HepG2 (cell line): Measurements from ENCODE around the gene RLN3. TPM values are rescaled to one million over a fixed set of nuclear protein-coding genes. Genes with fewer than 3 reads are reported as not detected.

ENCODE experiments used
- ATF5 ChIP-seq: sonication (generic); formaldehyde crosslinking; IDR thresholded peaks from 2 replicates; pipeline ENCODE4 v1.4.0; 2020; ENCODE audit warnings: mild to moderate bottlenecking, low read depth, missing genetic modification reagents
- CENPT ChIP-seq: sonication (generic); formaldehyde crosslinking; IDR thresholded peaks from 2 replicates; pipeline ENCODE4 v1.8.0; 2022; ENCODE audit warnings: low read depth, mild to moderate bottlenecking, moderate library complexity, missing genetic modification reagents
- CREB1 ChIP-seq, 2 experiments: fragments of 450-650 bp in 1 of 2; IDR thresholded peaks; 2 replicates each; pipeline ENCODE4 v1.6.1; 2016 to 2017; ENCODE audit warnings: control low read depth in 1 of 2, mild to moderate bottlenecking in 1 of 2, missing compliant biosample characterization in 1 of 2, missing genetic modification characterization in 1 of 2
- FOXO1 ChIP-seq: sonication (generic); formaldehyde crosslinking; IDR thresholded peaks from 2 replicates; pipeline ENCODE4 v1.4.0; 2020; ENCODE audit warnings: missing genetic modification reagents
- FOXP4 ChIP-seq: sonication (generic); formaldehyde crosslinking; IDR thresholded peaks from 2 replicates; pipeline ENCODE4 v1.4.0; 2020; ENCODE audit warnings: missing genetic modification reagents
- GABPA ChIP-seq, 2 experiments: IDR thresholded peaks; 2 replicates each; pipeline ENCODE4 v1.6.1; 2011 to 2016; ENCODE audit warnings: low read depth in 2 of 2, low read length in 1 of 2, missing biosample characterization in 1 of 2, missing genetic modification characterization in 1 of 2
- GATAD1 ChIP-seq: IDR thresholded peaks from 2 replicates; pipeline ENCODE4 v1.6.1; 2016; ENCODE audit warnings: missing genetic modification reagents, missing compliant biosample characterization
- GRHL1 ChIP-seq: sonication (generic); formaldehyde crosslinking; conservative IDR thresholded peaks from 2 replicates; pipeline ENCODE4 v1.8.0; 2022; ENCODE audit warnings: missing genetic modification reagents
- IRF2 ChIP-seq: IDR thresholded peaks from 2 replicates; pipeline ENCODE4 v1.6.1; 2018; ENCODE audit warnings: missing genetic modification reagents, missing compliant biosample characterization
- JUND ChIP-seq: sonication (generic); formaldehyde crosslinking; IDR thresholded peaks from 2 replicates; pipeline ENCODE4 v1.8.0; 2022; ENCODE audit warnings: mild to moderate bottlenecking, missing genetic modification reagents
- KAT2B ChIP-seq: fragments of 150-350 bp; IDR thresholded peaks from 2 replicates; pipeline ENCODE4 v1.6.1; 2014; ENCODE audit warnings: low read depth, low read length, borderline replicate concordance
- KLF9 ChIP-seq: IDR thresholded peaks from 2 replicates; pipeline ENCODE4 v1.6.1; 2016; ENCODE audit warnings: low read depth
- NFATC3 ChIP-seq: sonication (generic); formaldehyde crosslinking; IDR thresholded peaks from 2 replicates; pipeline ENCODE4 v1.5.1; 2020; ENCODE audit warnings: mild to moderate bottlenecking, missing genetic modification reagents
- NFYC ChIP-seq: IDR thresholded peaks from 2 replicates; pipeline ENCODE4 v1.6.1; 2016; ENCODE audit warnings: missing genetic modification reagents, missing compliant biosample characterization
- PBX3 ChIP-seq: sonication (generic); formaldehyde crosslinking; IDR thresholded peaks from 2 replicates; pipeline ENCODE4 v1.8.1; 2023; ENCODE audit warnings: missing genetic modification reagents, inconsistent platforms, borderline replicate concordance
- RFXANK ChIP-seq: IDR thresholded peaks from 2 replicates; pipeline ENCODE4 v1.6.1; 2016
- SALL2 ChIP-seq: sonication (generic); formaldehyde crosslinking; IDR thresholded peaks from 2 replicates; pipeline ENCODE4 v1.8.1; 2023; ENCODE audit warnings: mild to moderate bottlenecking, missing genetic modification reagents, inconsistent platforms
- SNAPC5 ChIP-seq: sonication (generic); formaldehyde crosslinking; IDR thresholded peaks from 2 replicates; pipeline ENCODE4 v1.8.1; 2023; ENCODE audit warnings: mild to moderate bottlenecking, missing genetic modification reagents, borderline replicate concordance
- TBL1XR1 ChIP-seq: fragments of 150-350 bp; IDR thresholded peaks from 2 replicates; pipeline ENCODE4 v1.6.1; 2014; ENCODE audit warnings: borderline replicate concordance, low read length; ENCODE audit not compliant: partially characterized antibody
- TFDP1 ChIP-seq: IDR thresholded peaks from 2 replicates; pipeline ENCODE4 v1.6.1; 2016; ENCODE audit warnings: missing compliant biosample characterization, missing genetic modification reagents, borderline replicate concordance
- TP53 ChIP-seq: sonication (generic); formaldehyde crosslinking; conservative IDR thresholded peaks from 2 replicates; pipeline ENCODE4 v1.4.0; 2020; ENCODE audit warnings: missing genetic modification reagents
- ZNF414 ChIP-seq: sonication (generic); formaldehyde crosslinking; IDR thresholded peaks from 2 replicates; pipeline ENCODE4 v1.5.0; 2020; ENCODE audit warnings: missing genetic modification reagents
- ZNF672 ChIP-seq: sonication (generic); formaldehyde crosslinking; IDR thresholded peaks from 2 replicates; pipeline ENCODE4 v1.8.1; 2022; ENCODE audit warnings: missing genetic modification reagents
- polyA plus RNA-seq, 8 experiments: library from polyadenylated mRNA; depleted of rRNA in 3 of 8; stranded (reverse) in 7 of 8; unstranded in 1 of 8; fragments of >200 nt; fragmentation: Illumina TruSeq in 4 of 8; extraction: Trizol in 4 of 8; gene quantifications; 2 replicates each; pipeline versions ENCODE4 v1.2.1 to v1.2.3, GENCODE V29; 2011 to 2016; ENCODE audit warnings: low read depth in 4 of 8, missing spikeins in 1 of 8, mixed read lengths in 1 of 8; ENCODE audit not compliant: insufficient read depth in 1 of 8
- total RNA-seq, 5 experiments: library from RNA; depleted of rRNA; stranded (reverse); fragments of >200 nt; fragmentation: Illumina TruSeq; extraction: Trizol; gene quantifications; 2 replicates each; pipeline ENCODE4 v1.2.3, GENCODE V29; 2016; ENCODE audit warnings: low read depth in 1 of 5

RLN3 gene
- total and polyA plus RNA-seq, 2 of the 13 experiments (the other 11 are each of a cell fraction or from before 2014, with no cell fraction given), result not detected

GRCh38 chr19:14006085-14006765, 21.7 kb upstream of the RLN3 start, which contains the start of gene RFX1 (continued):
- no peak for TF ChIP-seq FOXP4 (CRISPR knock-in tag)
- no peak for TF ChIP-seq NFATC3 (CRISPR knock-in tag)
- no peak for TF ChIP-seq ATF5 (CRISPR knock-in tag)
- no peak for TF ChIP-seq RFXANK (CRISPR knock-in tag)
- no peak for TF ChIP-seq JUND (CRISPR knock-in tag)
- peak; percentile 90 for TF ChIP-seq CREB1 (IDR thresholded peaks at IDR 0.05)
- no peak for TF ChIP-seq CREB1 (CRISPR knock-in tag; IDR thresholded peaks at IDR 0.05)
- no peak for TF ChIP-seq TBL1XR1
- no peak for TF ChIP-seq GRHL1 (CRISPR knock-in tag)
- no peak for TF ChIP-seq CENPT
- no peak for TF ChIP-seq KLF9
- TF ChIP-seq SNAPC5 (CRISPR knock-in tag), result no peak
- no peak for TF ChIP-seq KAT2B
- TF ChIP-seq GABPA (IDR thresholded peaks at IDR 0.05; ENCODE audit: low read depth, low read length), result peak; percentile 35; the same call in 1 of the 2 replicates
- TF ChIP-seq GABPA (CRISPR knock-in tag; IDR thresholded peaks at IDR 0.05; ENCODE audit: low read depth), result peak; percentile 76
- peak; percentile 95 for TF ChIP-seq TFDP1 (CRISPR knock-in tag)
- TF ChIP-seq NFYC (CRISPR knock-in tag), result peak; percentile 97
- TF ChIP-seq ZNF672, result no peak
- TF ChIP-seq IRF2, result no peak
- TF ChIP-seq FOXO1 (CRISPR knock-in tag), result no peak
- no peak for TF ChIP-seq GATAD1
- 0 out of 2 replicates have a peak, but pooled peaks have one; percentile 84 for TF ChIP-seq TP53 (CRISPR knock-in tag)
- no peak for TF ChIP-seq ZNF414 (CRISPR knock-in tag)
- TF ChIP-seq PBX3 (CRISPR knock-in tag), result peak; percentile 98
- no peak; the same call in none of the 2 replicates for TF ChIP-seq SALL2
